ENCODE measurements around the gene NR5A2.

NR5A2 gene

GRCh38 chr1:200103966-200104583 lies 76.6 kb downstream of the NR5A2 start:
- Histone ChIP-seq H3K4me3 (IDR thresholded peaks at IDR 0.05; ENCODE audit: insufficient read depth, low read depth, low read length) (no peak overlapping the region), H3K27me3 (ENCODE audit: insufficient read depth, low read depth) (no peaks in the 10 kb centered on the region), H3K36me3 (ENCODE audit: insufficient read depth) (no peaks in the 10 kb centered on the region), H2AFZ (ENCODE audit: low read depth) (no peak overlapping the region), H4K20me1 (ENCODE audit: insufficient read depth) (no peaks in the 10 kb centered on the region), H3K4me1 (ENCODE audit: low read depth, poor library complexity, severe bottlenecking) (no peaks in the 10 kb centered on the region), H3K4me2 (no peak overlapping the region), H3K27ac (no peak overlapping the region), H3K79me2 (ENCODE audit: insufficient read depth, low read depth) (no peaks in the 10 kb centered on the region), H3K9ac (no peak overlapping the region)
- no peak for TF ChIP-seq CTCF (conservative IDR thresholded peaks at IDR 0.05; ENCODE audit: low read depth, low read length)

GRCh38 chr1:200107004-200107470 lies 79.5 kb downstream of the NR5A2 start:
- Histone ChIP-seq H3K79me2 (ENCODE audit: insufficient read depth, low read depth) (no peaks in the 10 kb centered on the region), H3K4me2 (no peak overlapping the region), H3K4me3 (IDR thresholded peaks at IDR 0.05; ENCODE audit: insufficient read depth, low read depth, low read length) (no peak overlapping the region), H3K9ac (no peak overlapping the region), H3K36me3 (ENCODE audit: insufficient read depth) (no peaks in the 10 kb centered on the region), H4K20me1 (ENCODE audit: insufficient read depth) (no peaks in the 10 kb centered on the region), H3K27ac (no peak overlapping the region), H3K27me3 (ENCODE audit: insufficient read depth, low read depth) (no peaks in the 10 kb centered on the region), H2AFZ (ENCODE audit: low read depth) (no peak overlapping the region), H3K4me1 (ENCODE audit: low read depth, poor library complexity, severe bottlenecking) (no peaks in the 10 kb centered on the region)
- no peak for TF ChIP-seq CTCF (conservative IDR thresholded peaks at IDR 0.05; ENCODE audit: low read depth, low read length)

GRCh38 chr1:200108659-200109058 lies 81.1 kb downstream of the NR5A2 start:
- Histone ChIP-seq H3K27me3 (ENCODE audit: insufficient read depth, low read depth) (no peaks in the 10 kb centered on the region), H3K4me2 (no peak overlapping the region), H3K27ac (no peak overlapping the region), H4K20me1 (ENCODE audit: insufficient read depth) (no peaks in the 10 kb centered on the region), H3K79me2 (ENCODE audit: insufficient read depth, low read depth) (no peaks in the 10 kb centered on the region), H3K36me3 (ENCODE audit: insufficient read depth) (no peaks in the 10 kb centered on the region), H3K4me3 (IDR thresholded peaks at IDR 0.05; ENCODE audit: insufficient read depth, low read depth, low read length) (no peak overlapping the region), H3K9ac (no peak overlapping the region), H3K4me1 (ENCODE audit: low read depth, poor library complexity, severe bottlenecking) (no peaks in the 10 kb centered on the region), H2AFZ (ENCODE audit: low read depth) (no peak overlapping the region)
- no peak for TF ChIP-seq CTCF (conservative IDR thresholded peaks at IDR 0.05; ENCODE audit: low read depth, low read length)

GRCh38 chr1:200112290-200112689 lies 84.8 kb downstream of the NR5A2 start:
- Histone ChIP-seq H3K4me1 (ENCODE audit: low read depth, poor library complexity, severe bottlenecking) (no peaks in the 10 kb centered on the region), H4K20me1 (ENCODE audit: insufficient read depth) (no peaks in the 10 kb centered on the region), H3K27me3 (ENCODE audit: insufficient read depth, low read depth) (no peaks in the 10 kb centered on the region), H3K4me3 (IDR thresholded peaks at IDR 0.05; ENCODE audit: insufficient read depth, low read depth, low read length) (no peak overlapping the region), H3K9ac (no peak overlapping the region), H3K4me2 (no peak overlapping the region), H2AFZ (ENCODE audit: low read depth) (no peak overlapping the region), H3K79me2 (ENCODE audit: insufficient read depth, low read depth) (no peaks in the 10 kb centered on the region), H3K36me3 (ENCODE audit: insufficient read depth) (no peaks in the 10 kb centered on the region), H3K27ac (no peak overlapping the region)
- no peak for TF ChIP-seq CTCF (conservative IDR thresholded peaks at IDR 0.05; ENCODE audit: low read depth, low read length)

Measured in KMS-11 (cell line).